Activated naive CD8-positive, alpha-beta T cell treated with anti-CD3 and anti-CD28 coated beads, Interleukin-2, amount 10 ng/mL, durations not matched to agents 7 days and 5 days (primary cell): ENCODE data around the gene FAU. TPM values are rescaled to one million over a fixed set of nuclear protein-coding genes. Genes with fewer than 3 reads are reported as not detected.

Experiments
- ATAC-seq: fragments of 150-1000 bp; cut with Tn5 transposase; one replicate; pipeline ENCODE4 v1.10.0; 2021; ENCODE audit warnings: low read depth, moderate library complexity
- POLR2A ChIA-PET: fragments of 350-600 bp; sonication (Branson Sonifier 250); formaldehyde crosslinking; loops from one replicate; lab custom pipeline; 2021; ENCODE audit warnings: antibody characterized with exemption; lab: Charles Lee
- DNase-seq: peaks from one replicate; pipeline ENCODE4 v3.0.0; 2021
- H3K27ac Mint-ChIP-seq: one replicate; pipeline ENCODE4 v1.8.0; 2022; ENCODE audit warnings: mild to moderate bottlenecking, mixed read lengths
- H3K27me3 Mint-ChIP-seq: one replicate; pipeline ENCODE4 v1.8.0; 2022; ENCODE audit warnings: mild to moderate bottlenecking, moderate library complexity, mixed read lengths
- H3K36me3 Mint-ChIP-seq: one replicate; pipeline ENCODE4 v1.8.0; 2021; ENCODE audit warnings: mild to moderate bottlenecking, mixed read lengths
- H3K4me1 Mint-ChIP-seq: one replicate; pipeline ENCODE4 v1.8.0; 2021; ENCODE audit warnings: mixed read lengths
- H3K4me3 Mint-ChIP-seq: one replicate; pipeline ENCODE4 v1.8.0; 2022; ENCODE audit warnings: mild to moderate bottlenecking, moderate library complexity, mixed read lengths
- H3K9me3 Mint-ChIP-seq: one replicate; pipeline ENCODE4 v1.8.0; 2021; ENCODE audit warnings: mixed read lengths
- total RNA-seq, 2 experiments: library from RNA; stranded (reverse); gene quantifications; one replicate each; pipeline ENCODE4 v1.2.3, GENCODE V29; 2021

The FAU gene
- total RNA-seq, 2 experiments from 2014 or later: 1,110 to 1,162 TPM

GRCh38 chr11:65114538-65115171 lies 7.3 kb downstream of the FAU start:
- H3K9me3 Mint-ChIP-seq: no peaks in the 10 kb centered on the region
- peak overlapping the region; percentile 91 for H3K27ac Mint-ChIP-seq
- ATAC-seq (no peak), DNase-seq (no peak)
- POLR2A ChIA-PET: no interaction called here
- H3K27me3 Mint-ChIP-seq: no peaks in the 10 kb centered on the region
- peaks cover 39% of the 10 kb centered on the region for H3K4me1 Mint-ChIP-seq
- H3K36me3 Mint-ChIP-seq: peaks cover 12% of the 10 kb centered on the region
- no peak overlapping the region for H3K4me3 Mint-ChIP-seq

- no peak for DNase-seq
- Mint-ChIP-seq H3K9me3 (no peaks in the 10 kb centered on the region), H3K36me3 (peaks cover 10% of the 10 kb centered on the region), H3K4me3 (peak overlapping the region; percentile 88), H3K27ac (peak overlapping the region; percentile 91), H3K4me1 (peaks cover 38% of the 10 kb centered on the region), H3K27me3 (no peaks in the 10 kb centered on the region)
- POLR2A ChIA-PET: interaction anchor here (0.8 to 4.1 kb wide), 3 partner anchors 8 to 100 kb away, joined by 4 to 40 read pairs (median 11); partner anchors contain the start of genes ARL2, FAU, MRPL49 and VPS51
- no peak for ATAC-seq
Observed at GRCh38 chr11:65113839-65114238, 8.1 kb downstream of the FAU start.

DNA sequence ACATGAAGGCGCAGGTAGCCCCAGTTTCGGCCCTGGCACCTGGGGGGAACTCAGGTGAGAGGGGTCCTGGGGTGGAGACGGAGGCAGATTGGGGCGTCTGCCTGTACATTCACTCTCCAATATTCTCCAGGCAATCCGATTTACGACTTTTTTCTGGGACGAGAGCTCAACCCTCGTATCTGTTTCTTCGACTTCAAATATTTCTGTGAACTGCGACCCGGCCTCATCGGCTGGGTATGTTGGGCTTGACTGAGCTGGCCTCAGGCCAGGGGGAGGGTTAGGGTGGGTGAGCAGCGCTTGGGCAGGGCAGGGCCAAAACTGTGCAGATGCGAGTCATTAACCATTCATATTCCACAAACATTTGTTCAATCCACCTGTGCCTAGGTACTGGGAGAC lies 8.6 kb downstream of the FAU start:
- Mint-ChIP-seq H3K36me3 (peaks cover 5% of the 10 kb centered on the region), H3K27me3 (no peaks in the 10 kb centered on the region), H3K27ac (peak overlapping the region; percentile 91), H3K4me1 (peaks cover 34% of the 10 kb centered on the region), H3K9me3 (no peaks in the 10 kb centered on the region), H3K4me3 (peak overlapping the region; percentile 88)
- no peak for DNase-seq
- no peak for ATAC-seq
- POLR2A ChIA-PET: interaction anchor here (0.8 to 4.1 kb wide), 7 partner anchors 8 to 189 kb away, joined by 4 to 40 read pairs (median 11); partner anchors contain the start of genes ARL2, CAPN1, FAU and MRPL49

GRCh38 chr11:65112546-65113360 lies 9.2 kb downstream of the FAU start:
- peak overlapping the region; percentile 91 for H3K27ac Mint-ChIP-seq
- H3K27me3 Mint-ChIP-seq: no peaks in the 10 kb centered on the region
- peaks cover 2% of the 10 kb centered on the region for H3K36me3 Mint-ChIP-seq
- peak; percentile 93 for DNase-seq
- H3K9me3 Mint-ChIP-seq: no peaks in the 10 kb centered on the region
- peaks cover 30% of the 10 kb centered on the region for H3K4me1 Mint-ChIP-seq
- H3K4me3 Mint-ChIP-seq: peak overlapping the region; percentile 88
- POLR2A ChIA-PET: interaction anchor here (0.6 to 4.1 kb wide), 9 partner anchors 9 to 231 kb away, joined by 3 to 40 read pairs (median 11); partner anchors contain the start of genes ARL2, CAPN1, FAU and MRPL49
- ATAC-seq: peak; percentile 61

GRCh38 chr11:65111744-65112545 lies 10.0 kb downstream of the FAU start, which contains the start of gene TM7SF2:
TM7SF2 (plus strand) TSS chr11:65111872; CDS start chr11:65112016, 144 bp downstream.
- peak within 1 kb of the TSS; percentile 88 for H3K4me3 Mint-ChIP-seq
- DNase-seq: peak; percentile 95
- peaks cover 30% of the 10 kb centered on the region for H3K4me1 Mint-ChIP-seq
- H3K9me3 Mint-ChIP-seq: no peaks in the 10 kb centered on the region
- peak; percentile 75 for ATAC-seq
- H3K27me3 Mint-ChIP-seq: no peaks in the 10 kb centered on the region
- POLR2A ChIA-PET: interaction anchor here (0.6 to 4.1 kb wide), 13 partner anchors 10 to 230 kb away, joined by 3 to 40 read pairs (median 5); partner anchors contain the start of genes ARL2, CAPN1, FAU and MRPL49
- H3K27ac Mint-ChIP-seq: peak within 1 kb of the TSS; percentile 91
- peaks cover 2% of the 10 kb centered on the region for H3K36me3 Mint-ChIP-seq

DNA sequence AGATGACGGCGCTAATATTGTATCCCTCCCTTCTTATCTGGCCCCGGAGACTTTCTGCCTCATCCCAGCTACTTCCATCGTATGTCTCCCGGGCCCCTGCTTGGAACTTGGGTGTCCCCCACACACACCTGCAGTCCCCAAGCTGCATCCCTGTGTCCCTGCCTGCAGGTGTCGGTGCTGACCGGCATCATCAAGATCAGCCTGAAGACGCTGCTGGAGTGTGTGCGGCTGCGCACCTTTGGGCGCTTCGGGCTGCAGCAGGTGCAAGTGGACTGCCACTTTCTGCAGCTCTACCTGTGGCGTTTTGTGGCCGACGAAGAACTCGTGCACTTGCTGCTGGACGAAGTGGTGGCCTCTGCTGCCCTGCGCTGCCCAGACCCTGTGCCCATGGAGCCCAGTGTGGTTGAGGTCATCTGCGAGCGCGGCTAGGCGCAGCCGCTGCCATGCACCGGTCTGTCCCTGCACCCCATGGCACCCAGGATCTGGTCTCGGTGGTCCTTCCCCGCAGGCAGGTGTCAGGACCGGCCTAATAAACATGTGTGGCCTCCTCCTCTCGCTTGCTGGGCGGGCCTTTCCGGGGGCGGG lies 10.7 kb downstream of the FAU start:
- DNase-seq: no peak

DNA sequence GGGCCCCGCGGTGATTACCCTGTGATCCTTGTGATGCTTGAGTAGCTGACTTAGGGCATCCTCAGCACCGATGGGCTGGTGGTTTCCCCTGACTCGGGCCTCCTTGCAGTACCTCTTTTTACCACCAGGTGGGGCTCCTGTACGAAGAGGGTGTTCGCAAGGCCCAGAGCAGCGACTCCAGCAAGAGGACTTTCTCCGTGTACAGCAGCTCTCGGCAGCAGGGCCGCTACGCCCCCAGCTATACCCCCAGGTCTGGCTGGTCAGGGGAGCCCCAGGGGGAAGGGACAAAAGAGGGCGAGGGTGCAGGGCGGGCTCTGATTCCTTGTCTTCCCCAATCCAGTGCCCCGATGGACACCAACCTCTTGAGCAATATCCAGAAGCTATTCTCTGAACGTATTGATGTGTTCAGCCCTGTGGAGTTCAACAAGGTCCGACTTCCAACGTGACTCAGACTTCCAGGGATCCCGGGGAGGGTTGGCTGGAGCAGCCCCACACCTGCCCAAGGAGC lies 11.5 kb downstream of the FAU start:
- ATAC-seq (peak; percentile 37), DNase-seq (peak; percentile 96)
- peaks cover 5% of the 10 kb centered on the region for H3K36me3 Mint-ChIP-seq
- no peaks in the 10 kb centered on the region for H3K9me3 Mint-ChIP-seq
- peak overlapping the region; percentile 74 for H3K27ac Mint-ChIP-seq
- peaks cover 28% of the 10 kb centered on the region for H3K4me1 Mint-ChIP-seq
- POLR2A ChIA-PET: interaction anchor here (1.3 to 4.1 kb wide), 9 partner anchors 9 to 266 kb away, joined by 4 to 40 read pairs (median 5); partner anchors contain the start of genes ARL2, CAPN1, CDC42BPG and FAU
- H3K4me3 Mint-ChIP-seq: no peak overlapping the region
- H3K27me3 Mint-ChIP-seq: no peaks in the 10 kb centered on the region

More for the DNA sequence above, 10.7 kb downstream of the FAU start:
- H3K27me3 Mint-ChIP-seq: no peaks in the 10 kb centered on the region
- no peaks in the 10 kb centered on the region for H3K9me3 Mint-ChIP-seq
- peaks cover 2% of the 10 kb centered on the region for H3K36me3 Mint-ChIP-seq
- peak overlapping the region; percentile 87 for H3K27ac Mint-ChIP-seq
- no peak for ATAC-seq
- POLR2A ChIA-PET: interaction anchor here (0.6 to 4.1 kb wide), 14 partner anchors 10 to 267 kb away, joined by 3 to 40 read pairs (median 5); partner anchors contain the start of genes ARL2, CAPN1, CDC42BPG and FAU
- H3K4me3 Mint-ChIP-seq: peak overlapping the region; percentile 88
- peaks cover 30% of the 10 kb centered on the region for H3K4me1 Mint-ChIP-seq

DNA sequence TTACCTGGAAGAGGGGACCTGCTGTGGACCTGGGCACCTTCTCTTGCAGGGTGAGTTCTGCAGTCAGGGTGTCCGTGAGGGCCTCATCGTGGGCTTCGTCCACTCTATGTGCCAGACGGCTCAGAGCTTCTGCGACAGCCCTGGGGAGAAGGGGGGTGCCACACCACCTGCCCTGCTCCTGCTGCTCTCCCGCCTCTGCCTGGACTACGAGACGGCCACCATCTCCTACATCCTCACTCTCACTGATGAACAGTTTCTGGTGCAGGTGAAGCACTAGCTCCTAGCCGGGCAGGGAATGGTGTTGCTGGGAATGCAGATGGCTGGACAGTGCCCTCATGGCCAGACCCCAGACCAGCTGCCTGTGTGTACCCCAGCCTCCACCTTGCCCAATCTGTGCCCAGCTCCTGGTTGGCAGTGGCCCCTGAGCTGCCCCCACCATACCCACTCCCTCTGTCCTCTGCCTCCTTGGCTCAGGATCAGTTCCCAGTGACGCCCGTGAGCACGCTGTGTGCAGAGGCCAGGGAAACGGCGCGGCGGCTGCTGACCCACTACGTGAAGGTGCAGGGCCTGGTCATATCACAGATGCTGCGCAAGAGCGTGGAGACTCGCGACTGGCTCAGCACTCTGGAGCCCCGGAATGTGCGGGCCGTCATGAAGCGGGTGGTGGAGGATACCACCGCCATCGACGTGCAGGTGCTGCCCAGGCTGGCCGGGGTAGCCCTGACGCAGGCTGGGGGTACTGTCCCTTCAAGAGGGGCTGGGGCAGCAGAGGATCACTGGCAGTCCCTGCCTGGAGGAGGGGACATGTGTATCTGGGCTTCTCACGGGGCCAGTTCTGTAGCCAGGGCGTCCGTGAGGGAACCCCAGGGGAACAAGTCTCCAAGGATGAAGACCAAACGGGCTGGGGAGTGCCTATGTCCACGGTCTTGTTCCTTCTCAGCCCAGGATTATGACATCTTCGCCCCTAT lies 12.4 kb downstream of the FAU start:
- Mint-ChIP-seq H3K27me3 (no peaks in the 10 kb centered on the region), H3K4me1 (peaks cover 34% of the 10 kb centered on the region), H3K36me3 (peaks cover 7% of the 10 kb centered on the region), H3K4me3 (no peak overlapping the region), H3K27ac (no peak overlapping the region), H3K9me3 (no peaks in the 10 kb centered on the region)
- no peak for ATAC-seq
- no peak for DNase-seq
- POLR2A ChIA-PET: interaction anchor here (1.0 to 4.1 kb wide), 11 partner anchors 8 to 265 kb away, joined by 3 to 40 read pairs (median 5); partner anchors contain the start of genes ARL2, CAPN1, CDC42BPG and FAU

- no peak for DNase-seq
- POLR2A ChIA-PET: interaction anchor here (1.0 to 2.3 kb wide), 4 partner anchors 9 to 67 kb away, joined by 3 to 10 read pairs (median 4); partner anchors contain the start of genes SAC3D1, VPS51 and ZNHIT2
- H3K27me3 Mint-ChIP-seq: no peaks in the 10 kb centered on the region
- no peak overlapping the region for H3K27ac Mint-ChIP-seq
- H3K4me3 Mint-ChIP-seq: no peak overlapping the region
- ATAC-seq: no peak
- H3K9me3 Mint-ChIP-seq: no peaks in the 10 kb centered on the region
- peaks cover 9% of the 10 kb centered on the region for H3K36me3 Mint-ChIP-seq
- peaks cover 34% of the 10 kb centered on the region for H3K4me1 Mint-ChIP-seq
Observed at GRCh38 chr11:65108469-65109123, 13.3 kb downstream of the FAU start.

- Mint-ChIP-seq H3K4me1 (peaks cover 29% of the 10 kb centered on the region), H3K27me3 (no peaks in the 10 kb centered on the region), H3K4me3 (no peak overlapping the region), H3K9me3 (no peaks in the 10 kb centered on the region), H3K27ac (no peak overlapping the region), H3K36me3 (peaks cover 9% of the 10 kb centered on the region)
- no peak for ATAC-seq
- POLR2A ChIA-PET: interaction anchor here (1.1 to 2.3 kb wide), 3 partner anchors 9 to 67 kb away, joined by 4 to 10 read pairs (median 4); partner anchors contain the start of genes SAC3D1, VPS51 and ZNHIT2
- DNase-seq: no peak
Observed at GRCh38 chr11:65107751-65108468, 14.0 kb downstream of the FAU start.
